Osteocyte (in vitro differentiated cells): ENCODE results near the gene SLC16A10. TPM values are rescaled to one million over a fixed set of nuclear protein-coding genes. Genes with fewer than 3 reads are reported as not detected.

ENCODE experiments used
- DNase-seq: peaks from one replicate; pipeline ENCODE4 v3.0.0; 2021; ENCODE audit warnings: mixed read lengths; ENCODE audit not compliant: unreplicated experiment; ENCODE audit errors: extremely low spot score
- H3K27ac Mint-ChIP-seq: one replicate; pipeline ENCODE4 v1.8.0; 2021; ENCODE audit warnings: mild to moderate bottlenecking, mixed read lengths; ENCODE audit not compliant: unreplicated experiment
- H3K27me3 Mint-ChIP-seq: one replicate; pipeline ENCODE4 v1.8.0; 2021; ENCODE audit warnings: mixed read lengths; ENCODE audit not compliant: unreplicated experiment
- H3K36me3 Mint-ChIP-seq: one replicate; pipeline ENCODE4 v1.8.0; 2021; ENCODE audit warnings: mixed read lengths; ENCODE audit not compliant: unreplicated experiment
- H3K4me1 Mint-ChIP-seq: one replicate; pipeline ENCODE4 v1.8.0; 2021; ENCODE audit warnings: mixed read lengths; ENCODE audit not compliant: unreplicated experiment
- H3K4me3 Mint-ChIP-seq: one replicate; pipeline ENCODE4 v1.8.0; 2021; ENCODE audit warnings: mild to moderate bottlenecking, moderate library complexity, mixed read lengths; ENCODE audit not compliant: unreplicated experiment
- H3K9me3 Mint-ChIP-seq: one replicate; pipeline ENCODE4 v1.8.0; 2021; ENCODE audit warnings: mixed read lengths; ENCODE audit not compliant: unreplicated experiment
- total RNA-seq: library from RNA; stranded (reverse); gene quantifications from 2 replicates; pipeline ENCODE4 v1.2.1, GENCODE V29; 2021
- TF ChIP-seq, protein P1 (sequence below): fragments of 200-600 bp; sonication (generic); IDR thresholded peaks from 2 replicates; pipeline ENCODE4 v1.5.0; 2021; ENCODE audit warnings: antibody characterized with exemption, mild to moderate bottlenecking, moderate library complexity

Gene SLC16A10
- total RNA-seq, 1 donor from 2014 or later, result not detected

DNA sequence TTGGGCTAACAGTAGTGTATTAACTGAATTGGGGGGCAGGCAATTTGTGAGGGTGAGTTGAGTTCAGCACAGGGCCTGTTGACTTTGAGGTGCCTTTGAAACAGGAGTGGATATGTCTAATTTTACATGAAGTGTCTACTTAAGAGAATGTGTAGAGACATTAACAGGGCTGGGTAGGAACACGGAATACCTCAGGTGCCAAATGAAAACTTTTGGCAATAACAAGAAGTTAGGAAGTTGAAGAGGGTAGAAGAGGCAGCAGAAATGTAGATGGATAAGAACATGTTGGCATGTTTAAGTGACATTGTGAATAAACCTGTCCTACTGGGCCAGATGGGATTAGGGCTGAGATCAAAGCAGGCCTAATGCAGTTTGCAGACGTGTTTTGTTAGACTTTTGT is 117.0 kb downstream of the SLC16A10 start:
- H3K27ac Mint-ChIP-seq, result no peak overlapping the region

DNA sequence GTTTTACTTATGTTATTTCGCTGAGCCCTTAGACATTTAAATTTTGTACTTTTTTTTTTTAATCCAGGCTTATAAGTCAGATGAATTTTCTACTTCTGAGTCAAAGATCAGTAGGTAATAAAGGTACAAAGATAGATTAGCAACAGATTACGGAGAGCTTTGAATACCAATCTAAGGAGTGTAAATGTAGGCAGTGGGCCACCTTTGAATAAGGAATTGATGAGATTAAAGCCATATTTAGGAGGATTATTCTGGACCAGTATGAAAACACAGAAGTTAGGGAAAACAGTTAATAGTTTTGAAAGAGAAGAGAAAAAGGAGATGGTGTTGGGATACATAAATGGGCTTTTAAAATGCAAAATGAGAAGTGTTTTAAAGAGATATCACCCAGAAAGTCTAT is 117.6 kb downstream of the SLC16A10 start:
- Mint-ChIP-seq H3K27ac (no peak overlapping the region), H3K4me3 (no peak overlapping the region), H3K27me3 (peaks cover 17% of the 10 kb centered on the region), H3K9me3 (no peaks in the 10 kb centered on the region), H3K36me3 (no peaks in the 10 kb centered on the region), H3K4me1 (no peaks in the 10 kb centered on the region)
- TF ChIP-seq, protein P1, sequence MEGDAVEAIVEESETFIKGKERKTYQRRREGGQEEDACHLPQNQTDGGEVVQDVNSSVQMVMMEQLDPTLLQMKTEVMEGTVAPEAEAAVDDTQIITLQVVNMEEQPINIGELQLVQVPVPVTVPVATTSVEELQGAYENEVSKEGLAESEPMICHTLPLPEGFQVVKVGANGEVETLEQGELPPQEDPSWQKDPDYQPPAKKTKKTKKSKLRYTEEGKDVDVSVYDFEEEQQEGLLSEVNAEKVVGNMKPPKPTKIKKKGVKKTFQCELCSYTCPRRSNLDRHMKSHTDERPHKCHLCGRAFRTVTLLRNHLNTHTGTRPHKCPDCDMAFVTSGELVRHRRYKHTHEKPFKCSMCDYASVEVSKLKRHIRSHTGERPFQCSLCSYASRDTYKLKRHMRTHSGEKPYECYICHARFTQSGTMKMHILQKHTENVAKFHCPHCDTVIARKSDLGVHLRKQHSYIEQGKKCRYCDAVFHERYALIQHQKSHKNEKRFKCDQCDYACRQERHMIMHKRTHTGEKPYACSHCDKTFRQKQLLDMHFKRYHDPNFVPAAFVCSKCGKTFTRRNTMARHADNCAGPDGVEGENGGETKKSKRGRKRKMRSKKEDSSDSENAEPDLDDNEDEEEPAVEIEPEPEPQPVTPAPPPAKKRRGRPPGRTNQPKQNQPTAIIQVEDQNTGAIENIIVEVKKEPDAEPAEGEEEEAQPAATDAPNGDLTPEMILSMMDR, result no peak
- no peak for DNase-seq

More for the DNA sequence above, 117.0 kb downstream of the SLC16A10 start:
- H3K27me3 Mint-ChIP-seq, result peaks cover 15% of the 10 kb centered on the region
- TF ChIP-seq, protein P1, result no peak
- H3K9me3 Mint-ChIP-seq, result no peaks in the 10 kb centered on the region
- no peak for DNase-seq
- no peaks in the 10 kb centered on the region for H3K4me1 Mint-ChIP-seq
- H3K36me3 Mint-ChIP-seq, result no peaks in the 10 kb centered on the region
- H3K4me3 Mint-ChIP-seq, result no peak overlapping the region

GRCh38 chr6:111205502-111205901 is 118.2 kb downstream of the SLC16A10 start:
- Mint-ChIP-seq H3K4me1 (no peaks in the 10 kb centered on the region), H3K36me3 (no peaks in the 10 kb centered on the region), H3K4me3 (no peak overlapping the region), H3K9me3 (no peaks in the 10 kb centered on the region), H3K27ac (no peak overlapping the region), H3K27me3 (peaks cover 17% of the 10 kb centered on the region)
- TF ChIP-seq, protein P1, result no peak
- DNase-seq, result no peak

- TF ChIP-seq, protein P1, result no peak
- no peak for DNase-seq
These were observed 120.0 kb downstream of the SLC16A10 start for GRCh38 chr6:111207141-111207858.

GRCh38 chr6:111208933-111209332 is 121.6 kb downstream of the SLC16A10 start:
- no peaks in the 10 kb centered on the region for H3K9me3 Mint-ChIP-seq
- H3K4me3 Mint-ChIP-seq, result no peak overlapping the region
- no peaks in the 10 kb centered on the region for H3K36me3 Mint-ChIP-seq
- peaks cover 12% of the 10 kb centered on the region for H3K27me3 Mint-ChIP-seq
- TF ChIP-seq, protein P1, result no peak
- no peaks in the 10 kb centered on the region for H3K4me1 Mint-ChIP-seq
- DNase-seq, result no peak
- no peak overlapping the region for H3K27ac Mint-ChIP-seq

More at GRCh38 chr6:111207141-111207858, 120.0 kb downstream of the SLC16A10 start:
- Mint-ChIP-seq H3K27ac (no peak overlapping the region), H3K27me3 (peaks cover 12% of the 10 kb centered on the region), H3K36me3 (no peaks in the 10 kb centered on the region), H3K4me3 (no peak overlapping the region), H3K9me3 (no peaks in the 10 kb centered on the region), H3K4me1 (no peaks in the 10 kb centered on the region)
